ENCODE results near the gene SIRT3. TPM values are rescaled to one million over a fixed set of nuclear protein-coding genes. Genes with fewer than 3 reads are reported as not detected.

The SIRT3 gene
- total and polyA plus RNA-seq, 2 of the 4 experiments (the other 2 are of a cell fraction), result 5.4 to 18.6 TPM

GRCh38 chr11:285021-285893 lies 49.1 kb upstream of the SIRT3 start:
- Histone ChIP-seq H2AFZ (replicated peaks; ENCODE audit: low read length, poor library complexity) (peak overlapping the region; percentile 62), H2BK120ac (ENCODE audit: low read depth, low read length) (no peak overlapping the region), H2BK15ac (ENCODE audit: low read depth, low read length) (no peak overlapping the region), H3K9me3 (ENCODE audit: control insufficient read depth, insufficient read depth, low read length) (no peaks in the 10 kb centered on the region), H2AK5ac (ENCODE audit: low read depth, low read length) (no peak overlapping the region), H3K9me1 (ENCODE audit: insufficient read depth, low read length) (no peaks in the 10 kb centered on the region), H3K4me1 (ENCODE audit: control insufficient read depth, insufficient read depth, low read length) (peaks cover 4% of the 10 kb centered on the region; the same call in 1 of the 2 replicates), H3K56ac (ENCODE audit: extremely low read depth, insufficient read depth, low read length) (no peak overlapping the region), H3K18ac (ENCODE audit: low read depth, low read length) (no peak overlapping the region), H3K23ac (ENCODE audit: low read depth, low read length) (no peak overlapping the region), H3K14ac (replicated peaks; ENCODE audit: low read depth, low read length) (no peak overlapping the region), H3K36me3 (ENCODE audit: control insufficient read depth, insufficient read depth, low read length) (no peaks in the 10 kb centered on the region), H3K27ac (ENCODE audit: insufficient read depth, low read length) (no peak overlapping the region), H4K5ac (ENCODE audit: low read depth, low read length) (no peak overlapping the region), H3K4me2 (ENCODE audit: low read depth, low read length) (no peak overlapping the region), H3K4ac (ENCODE audit: low read depth, low read length) (no peak overlapping the region), H4K8ac (ENCODE audit: low read depth in 2 of 2, low read length in 2 of 2) (no peak overlapping the region), H3K9ac (ENCODE audit: low read depth, low read length) (no peak overlapping the region), H3K27me3 (ENCODE audit: control insufficient read depth, insufficient read depth, low read length) (peaks cover 50% of the 10 kb centered on the region), H2BK5ac (ENCODE audit: low read depth, low read length, poor library complexity, severe bottlenecking) (no peak overlapping the region), H3K4me3 (ENCODE audit: insufficient read depth, low read depth, low read length) (no peak overlapping the region), H2BK20ac (ENCODE audit: low read depth, low read length) (no peak overlapping the region), H2AK9ac (replicated peaks; ENCODE audit: low read depth, low read length, poor library complexity) (no peak overlapping the region), H3K79me1 (ENCODE audit: low read depth in 1 of 2, low read length in 2 of 2) (peaks cover 0 to 7% of the 10 kb centered on the region in 2 experiments; a peak in 3 of 4 replicates), H4K91ac (ENCODE audit: insufficient read depth, low read depth, low read length) (no peak overlapping the region), H4K20me1 (ENCODE audit: insufficient read depth, low read length) (no peaks in the 10 kb centered on the region)
- no TSS peak for BruUV-seq (replicated peaks)
- ATAC-seq (ENCODE audit: low read depth), result no peak
- ChIA-PET CTCF (no interaction called here), POLR2A (ENCODE audit: unreplicated experiment) (no interaction called here)
- WGBS, 2 experiments (ENCODE audit: extremely low coverage in 2 of 2, insufficient read length in 1 of 2), result 69% methylated on average over 14 of the region's 29 CpGs; no CpG with 5 or more reads in 1 of the 2 experiments
- no peak for DNase-seq
- in situ Hi-C loops (cut with MboI; ENCODE audit: low sequenced_read_pairs) (loop anchor here (10.0 kb wide), 1 partner anchor 60 kb away; no protein-coding TSS in a partner anchor), intact Hi-C loops (cut with micrococcal nuclease) (no loop called here), dilution Hi-C loops (cut with HindIII; ENCODE audit: low sequenced_read_pairs, unreplicated experiment) (no loop called here)
- TF ChIP-seq USF2 (IDR thresholded peaks at IDR 0.05; ENCODE audit: low read depth, low read length), result no peak
- no peak for TF ChIP-seq MXI1 (IDR thresholded peaks at IDR 0.05; ENCODE audit: borderline replicate concordance, low read depth, low read length)
- TF ChIP-seq BHLHE40 (IDR thresholded peaks at IDR 0.05; ENCODE audit: low read depth, low read length), result no peak
- no peak for TF ChIP-seq RAD21 (IDR thresholded peaks at IDR 0.05; ENCODE audit: low read length)
- TF ChIP-seq FOS (IDR thresholded peaks at IDR 0.05; ENCODE audit: low read depth, low read length), result no peak
- TF ChIP-seq, protein P1, sequence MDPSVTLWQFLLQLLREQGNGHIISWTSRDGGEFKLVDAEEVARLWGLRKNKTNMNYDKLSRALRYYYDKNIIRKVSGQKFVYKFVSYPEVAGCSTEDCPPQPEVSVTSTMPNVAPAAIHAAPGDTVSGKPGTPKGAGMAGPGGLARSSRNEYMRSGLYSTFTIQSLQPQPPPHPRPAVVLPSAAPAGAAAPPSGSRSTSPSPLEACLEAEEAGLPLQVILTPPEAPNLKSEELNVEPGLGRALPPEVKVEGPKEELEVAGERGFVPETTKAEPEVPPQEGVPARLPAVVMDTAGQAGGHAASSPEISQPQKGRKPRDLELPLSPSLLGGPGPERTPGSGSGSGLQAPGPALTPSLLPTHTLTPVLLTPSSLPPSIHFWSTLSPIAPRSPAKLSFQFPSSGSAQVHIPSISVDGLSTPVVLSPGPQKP (IDR thresholded peaks at IDR 0.05; ENCODE audit: borderline replicate concordance, low read depth, low read length), result no peak
- TF ChIP-seq POLR2A (IDR thresholded peaks at IDR 0.05; ENCODE audit: low read depth, low read length), result no peak
- no peak for TF ChIP-seq SMC3 (IDR thresholded peaks at IDR 0.05; ENCODE audit: low read depth, low read length)
- TF ChIP-seq RCOR1 (IDR thresholded peaks at IDR 0.05; ENCODE audit: insufficient replicate concordance, low read length), result no peak
- TF ChIP-seq NFE2L2 (IDR thresholded peaks at IDR 0.05; ENCODE audit: low read depth, low read length), result no peak
- TF ChIP-seq CEBPB (IDR thresholded peaks at IDR 0.05; ENCODE audit: low read depth, low read length), result no peak
- no peak for TF ChIP-seq MAFK (IDR thresholded peaks at IDR 0.05; ENCODE audit: low read depth, low read length)
- no peak for TF ChIP-seq CHD1 (IDR thresholded peaks at IDR 0.05; ENCODE audit: low read depth, low read length)
- TF ChIP-seq RFX5 (IDR thresholded peaks at IDR 0.05; ENCODE audit: low read depth, low read length), result no peak
- TF ChIP-seq CTCF (conservative IDR thresholded peaks at IDR 0.05; ENCODE audit: low read depth, low read length), result no peak

Measured in IMR-90 (cell line).